Tibial nerve (tissue), 4 donors: ENCODE measurements around the gene SLC25A42. TPM values are rescaled to one million over a fixed set of nuclear protein-coding genes. Genes with fewer than 3 reads are reported as not detected.

Source experiments
- DNase-seq, 2 donors: peaks; one replicate each; pipeline ENCODE4 v3.0.0-alpha.2; 2019; ENCODE audit warnings: low spot score in 2 of 2
- H3K27ac ChIP-seq, 4 donors: fragments of 200-600 bp; sonication (generic) in 3 of 4; one replicate each; pipeline ENCODE4 v1.5.1; 2017 to 2019; ENCODE audit warnings: mild to moderate bottlenecking in 1 of 4
- H3K27me3 ChIP-seq, 2 donors: fragments of 200-600 bp; sonication (generic) in 1 of 2; one replicate each; pipeline versions ENCODE4 v1.5.1 to v1.6.0; 2017 to 2019
- H3K36me3 ChIP-seq, 3 donors: fragments of 200-600 bp; sonication (generic); one replicate each; pipeline ENCODE4 v1.5.1; 2018 to 2019
- H3K4me1 ChIP-seq, 4 donors: fragments of 200-600 bp; sonication (generic) in 3 of 4; one replicate each; pipeline ENCODE4 v1.5.1; 2017 to 2019
- H3K4me3 ChIP-seq, 4 donors: fragments of 200-600 bp; sonication (generic) in 3 of 4; one replicate each; pipeline ENCODE4 v1.5.1; 2017 to 2019; ENCODE audit warnings: mild to moderate bottlenecking in 1 of 4, moderate library complexity in 1 of 4
- H3K9me3 ChIP-seq, 4 donors: fragments of 200-600 bp; sonication (generic) in 3 of 4; one replicate each; pipeline ENCODE4 v1.5.1; 2017 to 2019
- CTCF ChIP-seq, 5 experiments: fragments of 200-600 bp in 3 of 5; fragments of 450-650 bp in 2 of 5; sonication (generic) in 3 of 5; IDR thresholded peaks; one replicate each; pipeline ENCODE4 v1.5.1; 2016 to 2019; ENCODE audit warnings: antibody characterized with exemption in 5 of 5, mild to moderate bottlenecking in 3 of 5, moderate library complexity in 2 of 5
- EP300 ChIP-seq, 2 donors: sonication (generic); formaldehyde crosslinking; IDR thresholded peaks; one replicate each; pipeline ENCODE4 v1.6.1; 2017; ENCODE audit warnings: antibody characterized with exemption in 2 of 2, mild to moderate bottlenecking in 1 of 2
- POLR2A ChIP-seq, 2 donors: fragments of 450-650 bp; IDR thresholded peaks; one replicate each; pipeline ENCODE4 v1.6.1; 2017; ENCODE audit warnings: antibody characterized with exemption in 2 of 2, mild to moderate bottlenecking in 2 of 2, moderate library complexity in 2 of 2
- WGBS, 2 donors: methylation state at CpG; one replicate each; pipeline ENCODE4 v1.1.5; 2018; 5-methylcytosine and 5-hydroxymethylcytosine counted together
- total RNA-seq, 4 donors: library from RNA; depleted of rRNA; stranded (reverse); fragments of >200 nt; gene quantifications; one replicate each; pipeline ENCODE4 v1.1.0, GENCODE V29; 2016

Gene SLC25A42
- total RNA-seq, 4 donors from 2014 or later = 13.8 to 25.5 (median 15.5) TPM

DNA sequence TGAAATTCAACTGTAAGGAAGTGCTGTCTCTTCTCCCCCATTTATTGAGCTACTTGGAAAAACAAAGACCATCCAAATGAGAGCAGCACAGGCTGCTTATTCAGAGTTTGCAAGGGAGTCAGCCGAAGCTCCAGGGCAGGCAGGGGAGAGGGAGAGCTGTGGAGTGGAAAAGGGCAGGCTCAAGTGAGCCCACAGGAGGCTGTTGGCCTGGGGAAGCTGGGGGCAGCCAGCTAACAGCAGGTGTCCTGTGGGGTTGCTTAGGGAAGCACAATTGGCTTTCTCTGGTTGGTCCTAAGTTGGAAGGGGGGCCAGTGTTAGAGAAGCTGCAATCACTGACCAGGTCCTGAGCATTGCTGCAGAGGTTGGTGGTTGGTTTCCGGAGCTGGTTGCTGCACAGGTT lies 23.9 kb downstream of the SLC25A42 start:
- 62 to 74% methylated on average over 2 of the region's 2 CpGs for WGBS, 2 donors
- H3K4me3 ChIP-seq = no peak overlapping the region
- H3K27me3 ChIP-seq = no peaks in the 10 kb centered on the region
- TF ChIP-seq CTCF (IDR thresholded peaks at IDR 0.05) (no peak), POLR2A (IDR thresholded peaks at IDR 0.05) (no peak), EP300 (IDR thresholded peaks at IDR 0.05) (no peak)
- no peak overlapping the region for H3K27ac ChIP-seq
- H3K36me3 ChIP-seq = peaks cover 0 to 3% (median 0%) of the 10 kb centered on the region in 3 donors
- no peaks in the 10 kb centered on the region for H3K9me3 ChIP-seq
- peaks cover 0 to 7% (median 0%) of the 10 kb centered on the region in 4 donors for H3K4me1 ChIP-seq
- no peak for DNase-seq

DNA sequence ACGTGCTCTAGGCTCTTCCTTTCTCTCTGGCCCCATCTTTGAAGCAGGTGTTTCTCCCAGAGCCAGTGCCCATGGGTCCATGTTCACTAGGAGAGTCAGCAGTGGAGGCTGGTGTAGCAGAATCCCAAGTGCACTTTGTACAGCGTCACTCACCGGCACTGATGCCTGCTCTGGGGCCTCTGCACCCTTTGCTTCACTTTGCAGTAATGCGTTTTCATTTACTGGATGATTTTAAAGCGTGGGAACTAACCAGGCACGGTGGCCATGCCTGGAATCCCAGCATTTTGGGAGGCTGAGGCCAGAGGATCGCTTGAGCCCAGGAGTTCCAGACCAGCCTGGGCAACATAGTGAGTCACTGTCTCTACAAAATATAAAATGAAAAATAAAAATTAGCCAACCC lies 30.7 kb downstream of the SLC25A42 start:
- WGBS, 2 donors = 83 to 86% methylated on average over 7 of the region's 7 CpGs

GRCh38 chr19:19095691-19096090 lies 31.9 kb downstream of the SLC25A42 start:
- peaks cover 0 to 44% (median 0%) of the 10 kb centered on the region in 3 donors for H3K36me3 ChIP-seq
- peaks cover 0 to 22% (median 0%) of the 10 kb centered on the region in 4 donors for H3K4me1 ChIP-seq
- H3K9me3 ChIP-seq = no peaks in the 10 kb centered on the region
- H3K27me3 ChIP-seq = no peaks in the 10 kb centered on the region
- WGBS, 2 donors = 45 to 49% methylated on average over 11 of the region's 11 CpGs
- TF ChIP-seq POLR2A (IDR thresholded peaks at IDR 0.05) (no peak), EP300 (IDR thresholded peaks at IDR 0.05) (no peak), CTCF (IDR thresholded peaks at IDR 0.05) (no peak)
- H3K27ac ChIP-seq = no peak overlapping the region
- DNase-seq = no peak
- no peak overlapping the region for H3K4me3 ChIP-seq

More for the DNA sequence above, 30.7 kb downstream of the SLC25A42 start:
- Histone ChIP-seq H3K9me3 (no peaks in the 10 kb centered on the region), H3K4me3 (no peak overlapping the region), H3K36me3 (peaks cover 0 to 33% (median 0%) of the 10 kb centered on the region in 3 donors), H3K27ac (no peak overlapping the region), H3K4me1 (peaks cover 0 to 27% (median 0%) of the 10 kb centered on the region in 4 donors), H3K27me3 (no peaks in the 10 kb centered on the region)
- no peak for DNase-seq
- TF ChIP-seq CTCF (IDR thresholded peaks at IDR 0.05) (no peak), POLR2A (IDR thresholded peaks at IDR 0.05) (no peak), EP300 (IDR thresholded peaks at IDR 0.05) (no peak)

GRCh38 chr19:19096641-19097627 lies 33.1 kb downstream of the SLC25A42 start:
- DNase-seq = no peak
- H3K27me3 ChIP-seq = no peaks in the 10 kb centered on the region
- no peak overlapping the region for H3K4me3 ChIP-seq
- peaks cover 0 to 20% (median 0%) of the 10 kb centered on the region in 4 donors for H3K4me1 ChIP-seq
- H3K36me3 ChIP-seq = peaks cover 0 to 57% (median 0%) of the 10 kb centered on the region in 3 donors
- WGBS, 2 donors = 90 to 95% methylated on average over 21 to 24 of the region's 24 CpGs
- TF ChIP-seq EP300 (IDR thresholded peaks at IDR 0.05) (no peak), POLR2A (IDR thresholded peaks at IDR 0.05) (no peak), CTCF (IDR thresholded peaks at IDR 0.05) (no peak)
- H3K27ac ChIP-seq = no peak overlapping the region
- H3K9me3 ChIP-seq = no peaks in the 10 kb centered on the region
